Prostate gland (tissue), 2 donors: Measurements from ENCODE around the gene ARAP3. TPM values are rescaled to one million over a fixed set of nuclear protein-coding genes. Genes with fewer than 3 reads are reported as not detected.

Source experiments
- DNase-seq: peaks from one replicate; pipeline ENCODE4 v3.0.0-alpha.2; 2019; ENCODE audit warnings: low spot score
- H3K27ac ChIP-seq, 2 donors: fragments of 200-600 bp; sonication (generic); 2 replicates each; pipeline ENCODE4 v1.5.1; 2017 to 2019
- H3K27me3 ChIP-seq: fragments of 200-600 bp; sonication (generic); replicated peaks from 2 replicates; pipeline ENCODE4 v1.5.1; 2019; ENCODE audit not compliant: insufficient read depth
- H3K36me3 ChIP-seq, 2 donors: fragments of 200-600 bp; sonication (generic); 1 replicate in 1 of 2; 2 replicates in 1 of 2; pipeline versions ENCODE4 v1.5.1 to v1.8.1; 2017 to 2019
- H3K4me1 ChIP-seq: fragments of 200-600 bp; sonication (generic); replicated peaks from 2 replicates; pipeline ENCODE4 v1.5.1; 2019
- H3K4me3 ChIP-seq, 2 donors: fragments of 200-600 bp; sonication (generic); 2 replicates each; pipeline ENCODE4 v1.5.1; 2017 to 2019
- H3K9me3 ChIP-seq: fragments of 200-600 bp; sonication (generic); 2 replicates; pipeline ENCODE4 v1.5.1; 2017
- CTCF ChIP-seq, 4 experiments: fragments of 200-600 bp in 2 of 4; fragments of 450-650 bp in 2 of 4; sonication (generic) in 2 of 4; IDR thresholded peaks; 1 replicate in 3 of 4; 2 replicates in 1 of 4; pipeline ENCODE4 v1.5.1; 2016 to 2019; ENCODE audit warnings: antibody characterized with exemption in 4 of 4, mild to moderate bottlenecking in 2 of 4, moderate library complexity in 2 of 4
- POLR2A ChIP-seq: fragments of 450-650 bp; IDR thresholded peaks from one replicate; pipeline ENCODE4 v1.6.1; 2016; ENCODE audit warnings: antibody characterized with exemption, mild to moderate bottlenecking
- POLR2AphosphoS5 ChIP-seq: sonication (generic); formaldehyde crosslinking; IDR thresholded peaks from one replicate; pipeline ENCODE4 v1.6.1; 2017; ENCODE audit warnings: antibody characterized with exemption
- WGBS: methylation state at CpG from one replicate; pipeline ENCODE4 v1.1.5; 2018; 5-methylcytosine and 5-hydroxymethylcytosine counted together
- intact Hi-C: fragments of 100-400 bp; cut with DNase I; formaldehyde crosslinking; loops from one replicate; pipeline ENCODE4 v1.14.2; 2022
- total RNA-seq, 2 donors: library from RNA; depleted of rRNA; stranded (reverse); fragments of >200 nt; gene quantifications; one replicate each; pipeline ENCODE4 v1.1.0, GENCODE V29; 2016

Gene ARAP3
- total RNA-seq, 2 donors from 2014 or later: 4.0 to 8.4 TPM

GRCh38 chr5:141680178-141680577 lies 1.9 kb downstream of the ARAP3 start:
- H3K36me3 ChIP-seq: no peaks in the 10 kb centered on the region
- intact Hi-C loops: no loop called here
- WGBS: 92% methylated on average over 15 of the region's 16 CpGs
- no peak for DNase-seq
- no peaks in the 10 kb centered on the region for H3K9me3 ChIP-seq
- H3K4me1 ChIP-seq: no peaks in the 10 kb centered on the region
- TF ChIP-seq POLR2A: no peak
- no peak for TF ChIP-seq CTCF (IDR thresholded peaks at IDR 0.05)
- TF ChIP-seq POLR2AphosphoS5: no peak
- H3K4me3 ChIP-seq: no peak overlapping the region
- H3K27me3 ChIP-seq: no peaks in the 10 kb centered on the region
- H3K27ac ChIP-seq: no peak overlapping the region

GRCh38 chr5:141677415-141677814 lies 4.6 kb downstream of the ARAP3 start:
- no peak for DNase-seq
- Histone ChIP-seq H3K4me3 (no peak overlapping the region), H3K36me3 (no peaks in the 10 kb centered on the region), H3K27me3 (no peaks in the 10 kb centered on the region), H3K27ac (no peak overlapping the region), H3K9me3 (no peaks in the 10 kb centered on the region), H3K4me1 (no peaks in the 10 kb centered on the region)
- no peak for TF ChIP-seq CTCF (IDR thresholded peaks at IDR 0.05)
- no peak for TF ChIP-seq POLR2AphosphoS5
- no peak for TF ChIP-seq POLR2A
- intact Hi-C loops: no loop called here

DNA sequence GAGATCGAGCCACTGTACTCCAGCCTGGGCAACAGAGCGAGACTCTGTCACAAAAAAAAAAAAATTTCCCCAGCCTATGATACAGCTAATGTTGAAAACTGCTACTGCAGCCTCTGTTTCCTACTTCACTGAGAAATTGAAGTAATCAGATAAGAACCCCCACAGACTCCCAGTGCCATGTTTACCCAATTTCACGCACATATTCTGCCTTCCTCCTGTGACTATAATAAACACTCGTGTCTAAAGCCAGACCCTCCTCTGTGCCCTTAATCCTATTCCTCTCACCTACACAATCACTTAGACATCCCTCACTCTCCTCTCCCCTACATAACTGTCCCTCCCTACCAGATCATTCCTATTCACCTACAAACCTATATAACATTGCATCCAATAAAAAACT lies 6.4 kb downstream of the ARAP3 start:
- no peaks in the 10 kb centered on the region for H3K36me3 ChIP-seq
- no peak for DNase-seq
- no peaks in the 10 kb centered on the region for H3K4me1 ChIP-seq
- no peaks in the 10 kb centered on the region for H3K27me3 ChIP-seq
- H3K9me3 ChIP-seq: no peaks in the 10 kb centered on the region
- no peak for TF ChIP-seq POLR2AphosphoS5
- no peak for TF ChIP-seq CTCF (IDR thresholded peaks at IDR 0.05)
- no peak for TF ChIP-seq POLR2A
- intact Hi-C loops: no loop called here
- 73% methylated on average over 4 of the region's 4 CpGs for WGBS
- H3K4me3 ChIP-seq: no peak overlapping the region
- H3K27ac ChIP-seq: no peak overlapping the region

DNA sequence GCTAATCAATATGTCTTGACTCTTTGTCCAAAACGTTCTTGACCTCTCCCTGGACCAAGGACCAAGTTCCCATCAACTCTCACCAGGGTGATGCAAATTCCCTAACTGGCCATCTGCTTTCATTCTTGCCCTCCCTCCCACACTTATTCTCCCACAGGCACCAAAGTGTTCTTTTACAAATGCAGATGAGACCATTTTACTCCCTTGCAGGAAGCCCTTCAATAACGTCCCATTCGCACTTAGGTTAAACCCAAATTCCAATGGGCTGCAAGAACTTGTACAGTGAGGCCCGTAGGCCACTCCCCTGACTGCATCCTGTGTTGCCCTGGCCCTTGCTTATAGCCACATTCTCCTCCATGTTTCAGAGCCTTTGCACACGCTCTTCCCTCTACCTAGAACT lies 7.3 kb downstream of the ARAP3 start:
- Histone ChIP-seq H3K9me3 (no peaks in the 10 kb centered on the region), H3K27ac (no peak overlapping the region), H3K36me3 (no peaks in the 10 kb centered on the region), H3K4me3 (no peak overlapping the region), H3K4me1 (no peaks in the 10 kb centered on the region), H3K27me3 (no peaks in the 10 kb centered on the region)
- 69% methylated on average over 5 of the region's 5 CpGs for WGBS
- no peak for TF ChIP-seq CTCF (IDR thresholded peaks at IDR 0.05)
- TF ChIP-seq POLR2AphosphoS5: no peak
- no peak for TF ChIP-seq POLR2A
- DNase-seq: no peak
- intact Hi-C loops: no loop called here

DNA sequence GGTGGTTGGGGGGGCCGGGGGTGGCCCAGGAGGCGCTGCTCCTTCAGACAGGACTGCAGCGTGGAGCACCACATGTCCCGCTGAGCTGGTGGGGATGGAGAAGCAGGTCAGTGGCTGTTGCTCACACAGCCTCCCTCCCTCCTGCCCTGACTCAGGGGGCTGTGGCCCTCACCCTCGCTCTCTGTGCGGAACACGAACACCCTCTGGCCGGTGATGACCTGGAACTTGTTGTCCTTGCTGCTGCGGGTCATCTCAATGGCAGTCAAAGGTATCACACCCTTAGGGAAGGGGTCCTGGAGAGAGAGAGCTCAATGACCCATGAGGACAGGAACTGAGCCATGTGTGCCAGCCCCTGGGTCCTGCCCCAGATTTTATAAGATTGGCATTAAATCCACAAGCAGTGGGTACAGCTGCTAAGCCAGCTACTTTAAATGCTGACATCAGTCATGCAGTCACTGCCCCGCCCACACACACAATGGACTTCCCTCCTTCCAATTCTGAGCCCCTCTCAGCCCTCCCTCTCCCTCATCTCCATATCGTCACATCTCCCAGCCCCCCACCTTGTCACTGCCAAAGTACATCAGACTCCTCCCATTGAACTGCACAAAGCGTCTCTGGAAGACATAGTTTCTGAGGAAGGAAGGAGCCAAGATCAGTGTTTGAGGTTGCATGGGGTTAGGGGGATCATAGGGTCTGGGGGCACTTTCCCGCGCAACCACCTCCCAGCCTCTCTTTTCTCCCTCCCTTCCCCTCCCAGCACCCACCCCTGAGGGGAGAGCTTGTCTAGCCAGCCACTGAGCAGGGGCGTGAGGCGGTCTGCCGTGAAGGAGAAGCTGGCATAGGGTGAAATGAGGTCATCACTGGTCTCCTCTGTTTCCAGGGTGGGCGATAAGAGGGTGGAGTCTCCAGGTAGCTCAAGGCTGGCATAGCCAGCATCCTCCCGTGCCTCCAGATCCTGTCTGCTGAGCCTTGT lies 8.9 kb downstream of the ARAP3 start:
- no peaks in the 10 kb centered on the region for H3K36me3 ChIP-seq
- DNase-seq: no peak
- H3K4me3 ChIP-seq: no peak overlapping the region
- no peak overlapping the region for H3K27ac ChIP-seq
- intact Hi-C loops: no loop called here
- no peak for TF ChIP-seq POLR2AphosphoS5
- no peak for TF ChIP-seq POLR2A
- no peak for TF ChIP-seq CTCF (IDR thresholded peaks at IDR 0.05)
- no peaks in the 10 kb centered on the region for H3K9me3 ChIP-seq
- H3K27me3 ChIP-seq: no peaks in the 10 kb centered on the region
- H3K4me1 ChIP-seq: no peaks in the 10 kb centered on the region
- WGBS: 68% methylated on average over 18 of the region's 19 CpGs
